ENCODE data around the gene KANK4. TPM values are rescaled to one million over a fixed set of nuclear protein-coding genes. Genes with fewer than 3 reads are reported as not detected.
A peak's percentile ranks its signal among the peaks of the same experiment; 100 is the strongest.

The KANK4 gene
- total RNA-seq, 4 donors from 2014 or later: 1.3 to 2.7 (median 1.7) TPM

DNA sequence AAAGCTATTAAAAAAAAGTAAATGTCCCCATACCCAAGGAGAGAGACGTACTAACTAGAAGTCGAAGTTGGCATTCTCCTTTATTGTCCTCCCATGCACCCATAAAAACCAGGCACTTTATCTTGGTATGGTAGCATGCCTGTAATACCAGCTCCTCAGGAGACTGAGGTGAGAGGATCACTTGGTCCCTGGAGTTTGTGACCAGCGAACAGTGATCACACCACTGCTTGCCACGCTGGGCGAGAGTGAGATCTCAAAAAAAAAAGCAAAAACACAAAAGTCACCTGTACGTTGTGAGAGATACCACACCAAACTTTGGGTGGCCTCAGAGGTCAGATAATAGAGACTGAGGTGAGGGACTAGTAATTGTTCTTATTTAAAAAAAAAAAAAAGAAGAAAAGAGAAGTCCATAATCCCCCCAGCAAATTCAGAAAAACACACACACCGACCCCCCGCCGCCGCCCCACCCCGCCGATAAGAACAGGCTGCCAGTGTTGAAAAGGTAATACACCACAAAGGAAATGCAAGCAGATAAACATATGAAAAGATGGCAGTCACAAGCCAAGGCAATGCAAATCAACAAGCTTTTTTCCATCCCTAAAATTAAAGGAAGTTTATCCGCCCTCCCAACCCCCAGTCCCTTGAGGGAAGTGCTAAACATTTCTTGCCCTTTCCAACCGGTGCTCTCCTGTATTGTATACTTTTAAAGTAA lies 121.0 kb downstream of the KANK4 start:
- DNase-seq (ENCODE audit: low spot score): no peak
- no peak for ATAC-seq (ENCODE audit: low FRiP score)
- TF ChIP-seq, protein P1, sequence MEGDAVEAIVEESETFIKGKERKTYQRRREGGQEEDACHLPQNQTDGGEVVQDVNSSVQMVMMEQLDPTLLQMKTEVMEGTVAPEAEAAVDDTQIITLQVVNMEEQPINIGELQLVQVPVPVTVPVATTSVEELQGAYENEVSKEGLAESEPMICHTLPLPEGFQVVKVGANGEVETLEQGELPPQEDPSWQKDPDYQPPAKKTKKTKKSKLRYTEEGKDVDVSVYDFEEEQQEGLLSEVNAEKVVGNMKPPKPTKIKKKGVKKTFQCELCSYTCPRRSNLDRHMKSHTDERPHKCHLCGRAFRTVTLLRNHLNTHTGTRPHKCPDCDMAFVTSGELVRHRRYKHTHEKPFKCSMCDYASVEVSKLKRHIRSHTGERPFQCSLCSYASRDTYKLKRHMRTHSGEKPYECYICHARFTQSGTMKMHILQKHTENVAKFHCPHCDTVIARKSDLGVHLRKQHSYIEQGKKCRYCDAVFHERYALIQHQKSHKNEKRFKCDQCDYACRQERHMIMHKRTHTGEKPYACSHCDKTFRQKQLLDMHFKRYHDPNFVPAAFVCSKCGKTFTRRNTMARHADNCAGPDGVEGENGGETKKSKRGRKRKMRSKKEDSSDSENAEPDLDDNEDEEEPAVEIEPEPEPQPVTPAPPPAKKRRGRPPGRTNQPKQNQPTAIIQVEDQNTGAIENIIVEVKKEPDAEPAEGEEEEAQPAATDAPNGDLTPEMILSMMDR (IDR thresholded peaks at IDR 0.05): no peak

DNA sequence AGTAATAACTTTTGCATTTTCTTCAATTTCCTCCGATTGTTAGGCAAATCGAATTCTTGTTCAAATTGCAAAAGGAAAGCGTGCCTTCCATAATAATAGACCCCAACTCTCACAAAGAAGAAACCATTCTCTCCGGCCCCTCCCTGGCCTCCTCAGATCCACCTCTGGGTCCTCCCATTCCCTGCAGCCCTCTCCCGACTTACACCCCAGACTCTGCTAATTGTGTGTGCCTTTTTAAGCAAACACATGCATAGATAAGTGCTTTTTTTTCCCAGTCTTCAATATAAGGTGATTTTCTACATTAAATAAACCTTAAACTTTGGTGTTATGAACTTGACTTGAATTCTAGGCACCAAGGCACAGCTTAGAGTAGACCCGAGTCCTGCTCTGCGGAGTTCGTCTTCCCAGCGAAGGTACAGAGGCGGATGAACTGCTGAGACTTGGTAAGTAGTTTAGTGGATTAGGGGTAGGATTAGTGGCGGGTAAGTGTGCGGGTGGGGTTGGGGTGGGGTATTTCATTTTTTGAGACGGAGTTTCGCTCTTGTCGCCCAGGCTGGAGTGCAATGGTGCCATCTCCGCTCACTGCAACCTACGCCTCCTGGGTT lies 123.0 kb downstream of the KANK4 start:
- DNase-seq (ENCODE audit: low spot score) (no peak), ATAC-seq (ENCODE audit: low FRiP score) (no peak)
- TF ChIP-seq, protein P1 (IDR thresholded peaks at IDR 0.05): no peak

DNA sequence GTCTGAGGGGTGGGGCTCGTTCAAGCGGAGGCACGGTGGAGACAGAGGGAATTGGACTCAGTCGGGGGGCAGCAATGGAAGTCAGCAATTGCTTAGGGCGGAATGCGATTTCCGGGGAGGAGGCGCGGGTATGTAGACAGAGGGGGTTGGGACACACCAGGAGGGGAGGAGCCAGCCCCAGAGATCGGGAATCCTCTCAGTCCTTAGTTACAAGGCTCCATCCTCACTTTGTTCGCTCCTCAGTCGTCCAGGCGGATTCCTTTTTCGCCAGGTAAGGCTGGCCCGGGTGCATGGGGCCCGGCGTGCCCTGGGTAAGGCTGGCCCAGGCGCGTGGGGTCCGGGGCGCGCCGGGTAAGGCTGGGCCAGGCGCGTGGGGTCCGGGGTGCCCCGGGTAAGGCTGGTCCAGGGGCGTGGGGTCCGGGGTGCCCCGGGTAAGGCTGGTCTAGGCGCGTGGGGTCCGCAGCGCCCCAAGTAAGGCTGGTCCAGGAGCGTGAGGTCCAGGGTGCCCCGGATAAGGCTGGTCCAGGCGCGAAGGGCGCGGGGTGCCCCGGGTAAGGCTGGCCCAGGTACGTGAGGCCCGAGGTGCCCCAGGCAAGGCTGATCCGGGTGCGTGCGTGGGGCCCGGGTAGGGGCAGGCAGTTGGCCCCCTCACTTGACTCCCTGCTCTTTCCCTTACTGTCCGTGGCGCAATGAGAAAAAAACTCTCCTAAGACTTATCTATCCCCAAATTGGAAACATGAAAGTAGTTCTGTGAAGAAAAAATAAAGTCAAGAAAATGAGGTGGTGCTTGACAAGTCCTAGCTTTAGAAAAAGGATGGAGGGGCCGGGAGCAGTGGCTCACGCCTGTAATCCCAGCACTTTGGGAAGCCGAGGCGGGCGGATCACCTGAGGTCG lies 124.3 kb downstream of the KANK4 start, which contains the start of gene L1TD1:
Gene L1TD1, plus strand, starts transcription at position 199 of the 894 bp plus-strand sequence. CDS start 11,780 bp downstream, outside the sequence.
- ATAC-seq (ENCODE audit: low FRiP score) (peak; percentile 44), DNase-seq (ENCODE audit: low spot score) (no peak)
- TF ChIP-seq, protein P1 (IDR thresholded peaks at IDR 0.05): no peak

DNA sequence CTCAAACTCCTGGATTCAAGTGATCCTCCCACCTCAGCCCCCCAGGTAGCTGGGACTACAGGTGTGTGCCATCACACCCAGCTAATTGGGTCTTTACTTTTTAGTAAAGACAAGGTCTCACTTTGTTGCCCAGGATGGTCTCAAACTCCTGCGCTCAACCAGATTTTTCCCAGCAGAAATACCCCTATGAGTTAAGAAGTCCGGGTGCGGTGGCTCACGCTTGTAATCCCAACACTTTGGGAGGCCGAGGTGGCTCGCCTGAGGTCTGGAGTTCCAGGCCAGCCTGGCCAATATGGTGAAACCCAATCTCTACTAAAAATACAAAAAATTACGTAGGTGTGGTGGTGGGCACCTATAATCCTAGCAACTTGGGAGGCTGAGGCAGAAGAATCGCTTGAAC lies 131.1 kb downstream of the KANK4 start:
- DNase-seq (ENCODE audit: low spot score): no peak
- TF ChIP-seq, protein P1 (IDR thresholded peaks at IDR 0.05): no peak
- ATAC-seq (ENCODE audit: low FRiP score): no peak

DNA sequence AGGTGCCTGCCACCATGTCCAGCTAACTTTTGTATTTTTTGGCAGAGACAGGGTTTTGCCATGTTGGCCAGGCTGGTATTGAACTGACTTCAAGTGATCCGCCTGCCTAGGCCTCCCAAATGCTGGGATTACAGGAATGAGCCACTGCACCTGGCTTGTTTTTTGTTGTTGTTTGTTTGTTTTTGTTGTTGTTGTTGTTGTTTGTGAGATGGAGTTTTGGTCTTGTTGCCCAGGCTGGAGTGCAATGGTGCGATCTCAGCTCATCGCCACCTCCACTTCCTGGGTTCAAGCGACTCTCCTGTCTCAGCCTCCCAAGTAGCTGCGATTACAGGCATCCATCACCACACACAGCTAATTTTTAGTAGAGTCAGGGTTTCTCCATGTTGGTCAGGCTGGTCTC lies 131.7 kb downstream of the KANK4 start:
- TF ChIP-seq, protein P1 (IDR thresholded peaks at IDR 0.05): no peak
- DNase-seq (ENCODE audit: low spot score) (no peak), ATAC-seq (ENCODE audit: low FRiP score) (no peak)

Small RNA genes lying within 50 kb of the gene (small RNA-seq; reads per million reads assigned to genes)
- not detected for gene RNU6-371P

Other genes starting within 250 kb of the KANK4 start
- under 1 TPM in 1 of 4 donors, not detected in 3; 0.13 TPM for gene L1TD1, start 124.6 kb downstream of the KANK4 start, total RNA-seq
- 10 to 100 TPM; 15.1 to 26.2 (median 16.2) TPM for gene USP1, start 117.6 kb upstream of the KANK4 start, total RNA-seq

Measured in omental fat pad (tissue), 4 donors.